C4-2B (cell line): ENCODE data around the gene GAL3ST1.

Experiments used
- CTCF ChIP-seq: fragments of 450-650 bp; conservative IDR thresholded peaks from 2 replicates; pipeline ENCODE4 v1.5.1; 2017; ENCODE audit warnings: mild to moderate bottlenecking
- ZFX ChIP-seq: fragments of 450-650 bp; IDR thresholded peaks from 2 replicates; pipeline ENCODE4 v1.6.1; 2017

DNA sequence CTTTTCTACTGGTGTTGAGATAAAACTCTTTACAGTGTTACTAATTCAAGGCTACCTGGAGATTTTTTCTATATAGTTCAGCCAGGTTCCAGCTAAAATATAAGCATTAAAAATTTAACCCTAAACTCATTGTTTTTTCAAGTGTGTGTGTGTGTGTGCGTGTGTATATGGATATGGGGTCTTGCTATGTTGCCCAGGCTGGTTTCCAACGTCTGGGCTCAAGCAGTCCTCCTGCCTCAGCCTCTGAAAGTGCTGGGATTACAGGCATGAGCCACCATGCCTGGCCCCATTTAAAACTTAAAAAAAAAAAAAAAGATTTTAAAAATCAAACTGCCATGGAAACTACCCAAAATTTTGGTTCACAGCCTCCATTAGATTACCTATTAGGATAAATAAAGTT, 21.7 kb upstream of the GAL3ST1 start:
- no peak for TF ChIP-seq CTCF
- no peak for TF ChIP-seq ZFX
